Right lobe of liver (tissue), 6 donors: ENCODE data around the gene S100A8. TPM values are rescaled to one million over a fixed set of nuclear protein-coding genes. Genes with fewer than 3 reads are reported as not detected.
A peak's percentile ranks its signal among the peaks of the same experiment; 100 is the strongest.

Experiments
- ATAC-seq, 4 donors: fragments of 200-7000 bp; cut with Tn5 transposase; one replicate each; pipeline ENCODE4 v1.9.1; 2020; ENCODE audit warnings: mild to moderate bottlenecking in 4 of 4, moderate library complexity in 4 of 4
- DNase-seq, 3 donors: peaks; one replicate each; pipeline ENCODE4 v3.0.0-alpha.2; 2020
- H3K27ac ChIP-seq, 3 donors: fragments of 200-600 bp; one replicate each; pipeline ENCODE4 v1.8.0; 2022
- H3K27me3 ChIP-seq, 2 donors: fragments of 200-600 bp; one replicate each; pipeline ENCODE4 v1.8.0; 2022
- H3K36me3 ChIP-seq, 4 donors: fragments of 200-600 bp; sonication (generic) in 1 of 4; one replicate each; pipeline versions ENCODE4 v1.5.1 to v1.8.0; 2017 to 2022; ENCODE audit warnings: control low read depth in 1 of 4
- H3K4me1 ChIP-seq, 4 donors: fragments of 200-600 bp; sonication (generic) in 1 of 4; one replicate each; pipeline versions ENCODE4 v1.5.1 to v1.8.0; 2017 to 2022; ENCODE audit warnings: control low read depth in 1 of 4
- H3K4me3 ChIP-seq, 3 donors: fragments of 200-600 bp; one replicate each; pipeline ENCODE4 v1.8.0; 2022
- H3K9me3 ChIP-seq, 4 donors: fragments of 200-600 bp; sonication (generic) in 1 of 4; one replicate each; pipeline versions ENCODE4 v1.5.1 to v1.8.0; 2017 to 2022; ENCODE audit warnings: control low read depth in 1 of 4
- POLR2A ChIP-seq: fragments of 450-650 bp; IDR thresholded peaks from one replicate; pipeline ENCODE4 v1.6.1; 2017; ENCODE audit warnings: antibody characterized with exemption, mild to moderate bottlenecking
- WGBS: methylation state at CpG from one replicate; pipeline ENCODE4 v1.1.6; 2018; ENCODE audit warnings: low coverage, low lambda C conversion rate; ENCODE audit not compliant: insufficient coverage; ENCODE audit errors: missing lambda C conversion rate; 5-methylcytosine and 5-hydroxymethylcytosine counted together
- intact Hi-C, 2 donors: fragments of 100-400 bp; cut with DNase I; formaldehyde crosslinking; loops; one replicate each; pipeline versions ENCODE4 v1.11.2 to v1.14.1; 2022
- total RNA-seq, 6 experiments: library from RNA; depleted of rRNA in 2 of 6; stranded (reverse); fragments of >200 nt in 2 of 6; fragmentation: NEBNext Ultra II Directional in 3 of 6; extraction: Animal tissue kit (Norgen Biotek cat#: 25700) in 3 of 6; gene quantifications; one replicate each; pipeline versions ENCODE4 v1.1.0 to v1.2.4, GENCODE V29; 2016 to 2023
- TF ChIP-seq, protein P1 (sequence below), 4 donors: fragments of 200-600 bp in 3 of 4; fragments of 450-650 bp in 1 of 4; IDR thresholded peaks; one replicate each; pipeline versions ENCODE4 v1.5.1 to v1.8.0; 2016 to 2022; ENCODE audit warnings: antibody characterized with exemption in 4 of 4, mild to moderate bottlenecking in 2 of 4
- donor health status: DM: no; HTN: yes; CAD: no.
- donor health status: DM: no; HTN: no; CAD: no.
- donor health status: DM: no; HTN: no; CAD: no.
- donor health status: DM: no; HTN: yes; CAD: no.
- donor health status: DM: no; HTN: yes; CAD: no.

The S100A8 gene
- total RNA-seq, 6 experiments from 2014 or later = 16.0 to 47.4 (median 30.0) TPM

DNA sequence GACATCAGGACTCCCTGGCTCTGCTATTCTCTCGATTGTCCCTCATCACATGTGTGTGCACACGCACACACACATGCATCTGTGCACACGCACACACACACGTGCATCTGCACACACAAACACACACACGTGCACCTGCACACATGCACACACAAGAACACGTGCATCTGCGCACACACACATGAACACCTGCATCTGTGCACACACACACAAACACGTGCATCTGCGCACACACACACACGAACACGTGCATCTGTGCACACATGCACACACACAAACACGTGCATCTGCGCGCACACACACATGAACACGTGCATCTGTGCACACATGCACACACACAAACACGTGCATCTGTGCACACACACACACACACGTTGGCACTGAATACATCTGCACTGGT, 40.1 kb upstream of the S100A8 start:
- WGBS = 72% methylated on average over 10 of the region's 17 CpGs
- intact Hi-C loops = no loop called here
- TF ChIP-seq POLR2A = no peak
- TF ChIP-seq, protein P1, sequence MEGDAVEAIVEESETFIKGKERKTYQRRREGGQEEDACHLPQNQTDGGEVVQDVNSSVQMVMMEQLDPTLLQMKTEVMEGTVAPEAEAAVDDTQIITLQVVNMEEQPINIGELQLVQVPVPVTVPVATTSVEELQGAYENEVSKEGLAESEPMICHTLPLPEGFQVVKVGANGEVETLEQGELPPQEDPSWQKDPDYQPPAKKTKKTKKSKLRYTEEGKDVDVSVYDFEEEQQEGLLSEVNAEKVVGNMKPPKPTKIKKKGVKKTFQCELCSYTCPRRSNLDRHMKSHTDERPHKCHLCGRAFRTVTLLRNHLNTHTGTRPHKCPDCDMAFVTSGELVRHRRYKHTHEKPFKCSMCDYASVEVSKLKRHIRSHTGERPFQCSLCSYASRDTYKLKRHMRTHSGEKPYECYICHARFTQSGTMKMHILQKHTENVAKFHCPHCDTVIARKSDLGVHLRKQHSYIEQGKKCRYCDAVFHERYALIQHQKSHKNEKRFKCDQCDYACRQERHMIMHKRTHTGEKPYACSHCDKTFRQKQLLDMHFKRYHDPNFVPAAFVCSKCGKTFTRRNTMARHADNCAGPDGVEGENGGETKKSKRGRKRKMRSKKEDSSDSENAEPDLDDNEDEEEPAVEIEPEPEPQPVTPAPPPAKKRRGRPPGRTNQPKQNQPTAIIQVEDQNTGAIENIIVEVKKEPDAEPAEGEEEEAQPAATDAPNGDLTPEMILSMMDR (IDR thresholded peaks at IDR 0.05) = no peak
- Histone ChIP-seq H3K4me1 (no peaks in the 10 kb centered on the region), H3K4me3 (no peak overlapping the region), H3K27ac (no peak overlapping the region), H3K27me3 (no peaks in the 10 kb centered on the region), H3K9me3 (no peaks in the 10 kb centered on the region), H3K36me3 (no peaks in the 10 kb centered on the region)
- DNase-seq (no peak), ATAC-seq (no peak)

- no CpG with 5 or more reads among the region's 3 CpGs for WGBS
- H3K4me3 ChIP-seq = no peak overlapping the region
These were observed 39.7 kb upstream of the S100A8 start for GRCh38 chr1:153430561-153430960.

DNA sequence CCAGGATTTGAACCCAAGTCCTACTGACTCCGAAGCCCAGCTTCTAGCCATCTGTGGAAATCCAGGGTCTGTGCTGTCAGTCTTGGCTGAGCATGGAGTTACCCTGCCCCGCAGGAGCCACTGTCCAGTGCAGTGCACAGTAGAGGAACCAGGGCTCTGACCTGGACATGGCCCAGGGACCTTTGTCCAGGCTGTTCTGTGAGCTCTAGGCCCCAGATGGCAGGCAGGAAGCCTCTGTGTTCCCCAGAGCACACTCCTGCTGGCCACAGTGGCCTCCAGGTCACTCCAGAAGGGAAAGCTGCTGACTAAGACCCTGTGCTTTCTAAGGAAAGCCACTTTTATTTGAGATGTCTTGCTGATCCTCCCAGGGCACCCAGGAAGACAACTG, 39.3 kb upstream of the S100A8 start:
- intact Hi-C loops = no loop called here
- Histone ChIP-seq H3K4me1 (no peaks in the 10 kb centered on the region), H3K4me3 (no peak overlapping the region), H3K36me3 (no peaks in the 10 kb centered on the region), H3K9me3 (no peaks in the 10 kb centered on the region), H3K27me3 (no peaks in the 10 kb centered on the region), H3K27ac (no peak overlapping the region)
- no peak for DNase-seq
- WGBS = 43% methylated on average over 1 of the region's 2 CpGs
- ATAC-seq = peak in 2 of 4 donors; percentile 37 to 88
- TF ChIP-seq, protein P1 (IDR thresholded peaks at IDR 0.05) = no peak
- no peak for TF ChIP-seq POLR2A

More at GRCh38 chr1:153430561-153430960, 39.7 kb upstream of the S100A8 start:
- no peaks in the 10 kb centered on the region for H3K27me3 ChIP-seq
- H3K36me3 ChIP-seq = no peaks in the 10 kb centered on the region
- H3K9me3 ChIP-seq = no peaks in the 10 kb centered on the region
- no peaks in the 10 kb centered on the region for H3K4me1 ChIP-seq
- H3K27ac ChIP-seq = no peak overlapping the region
- no peak for DNase-seq
- ATAC-seq = no peak
- intact Hi-C loops = no loop called here
- TF ChIP-seq POLR2A = no peak
- TF ChIP-seq, protein P1 (IDR thresholded peaks at IDR 0.05) = no peak

DNA sequence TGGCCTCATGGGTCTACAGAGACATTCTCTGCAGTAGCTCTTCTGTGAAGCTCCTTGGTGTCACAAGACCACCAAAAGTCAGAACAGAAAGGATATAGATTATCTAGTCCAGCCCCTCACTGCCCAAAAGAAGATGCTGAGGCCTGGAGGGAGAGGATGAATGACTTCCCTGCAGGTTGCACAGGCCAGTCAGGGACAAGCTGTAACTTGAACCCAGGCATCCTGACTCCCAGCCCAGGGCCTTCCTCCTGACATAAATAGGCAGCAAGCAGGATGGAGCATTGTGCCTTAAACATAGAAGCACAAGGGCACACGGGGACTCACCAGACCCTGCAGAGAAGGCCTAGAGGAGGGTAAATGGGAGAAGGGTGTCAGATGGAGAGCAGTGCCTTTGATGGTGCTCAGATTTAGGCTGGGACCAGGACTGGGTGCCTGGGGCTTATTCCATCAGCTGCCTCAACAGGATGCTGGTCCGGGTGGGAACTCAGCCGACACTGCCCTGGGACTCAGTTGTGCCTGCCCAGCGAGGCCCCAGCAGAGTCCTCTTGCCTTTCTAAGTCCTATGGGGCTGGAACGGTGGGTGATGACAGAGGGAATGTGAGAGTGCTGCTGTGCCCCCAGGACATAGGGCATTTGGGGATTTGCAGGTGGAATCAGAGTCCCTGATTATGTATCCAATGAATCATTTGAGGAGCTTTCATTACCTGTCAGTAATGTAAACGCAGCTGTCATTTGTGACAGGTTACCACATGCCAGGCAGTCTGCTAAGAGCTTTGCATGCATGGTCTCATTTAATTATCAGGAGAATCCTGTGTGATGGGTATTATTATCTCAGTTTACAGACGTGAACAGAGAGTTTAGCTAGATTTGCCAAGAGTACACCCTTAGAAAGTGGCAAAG, 38.6 kb upstream of the S100A8 start:
- TF ChIP-seq, protein P1 (IDR thresholded peaks at IDR 0.05) = no peak
- 60% methylated on average over 2 of the region's 7 CpGs for WGBS
- DNase-seq (no peak), ATAC-seq (no peak)
- no peak overlapping the region for H3K4me3 ChIP-seq
- no peak overlapping the region for H3K27ac ChIP-seq
- intact Hi-C loops = no loop called here
- H3K36me3 ChIP-seq = no peaks in the 10 kb centered on the region
- no peaks in the 10 kb centered on the region for H3K27me3 ChIP-seq
- no peaks in the 10 kb centered on the region for H3K9me3 ChIP-seq
- H3K4me1 ChIP-seq = no peaks in the 10 kb centered on the region
